H1 (cell line): ENCODE data around the gene ATP6V0A1. TPM values are rescaled to one million over a fixed set of nuclear protein-coding genes. Genes with fewer than 3 reads are reported as not detected.

Experiments
- CHD7 ChIP-seq: fragments of 300-600 bp; sonication (generic); IDR thresholded peaks from 2 replicates; pipeline ENCODE4 v1.7.1; 2012; ENCODE audit warnings: low read length, moderate library complexity, mild to moderate bottlenecking, inconsistent platforms; ENCODE audit not compliant: insufficient replicate concordance
- E2F6 ChIP-seq: IDR thresholded peaks from 2 replicates; pipeline ENCODE4 v1.6.1; 2012; ENCODE audit warnings: inconsistent platforms
- JUN ChIP-seq: IDR thresholded peaks from 2 replicates; pipeline ENCODE4 v1.6.1; 2011; ENCODE audit warnings: low read depth, mild to moderate bottlenecking, improper control_type of control experiment, low read length
- RBBP5 ChIP-seq: IDR thresholded peaks from 2 replicates; pipeline ENCODE4 v1.7.1; 2012; ENCODE audit warnings: low read depth, mild to moderate bottlenecking, inconsistent platforms, low read length, moderate library complexity, borderline replicate concordance
- ZNF274 ChIP-seq: IDR thresholded peaks from 2 replicates; pipeline ENCODE4 v1.7.0; 2012; ENCODE audit warnings: low read length, borderline replicate concordance; ENCODE audit errors: extremely low read depth
- polyA plus RNA-seq, 7 experiments: library from polyadenylated mRNA; depleted of rRNA in 3 of 7; stranded (reverse) in 5 of 7; unstranded in 2 of 7; fragments of >200 nt in 5 of 7; fragments of 200-250 nt in 2 of 7; gene quantifications; 1 replicate in 5 of 7; 2 replicates in 1 of 7; 4 replicates in 1 of 7; pipeline versions ENCODE4 v1.2.1 to v1.2.3, GENCODE V29; 2011 to 2013; ENCODE audit warnings: missing spikeins in 2 of 7, mixed read lengths in 2 of 7
- total RNA-seq: library from RNA; stranded (reverse); fragmentation: NEBNext Ultra II Directional; extraction: Animal tissue kit (Norgen Biotek cat#: 25700); gene quantifications from 2 replicates; pipeline ENCODE4 v1.2.1, GENCODE V29; 2021

ATP6V0A1 gene
- total and polyA plus RNA-seq, 2 of the 8 experiments (the other 6 are each of a cell fraction or from before 2014, with no cell fraction given) = 55.3 to 63.4 TPM

GRCh38 chr17:42498828-42499227 lies 40.1 kb downstream of the ATP6V0A1 start (continued):
- TF ChIP-seq CHD7 = no peak
- TF ChIP-seq JUN = no peak
- TF ChIP-seq RBBP5 = no peak
- TF ChIP-seq E2F6 = no peak
- no peak for TF ChIP-seq ZNF274
- TF ChIP-seq, all 59 proteins: peak for 0
